22Rv1 (cell line): ENCODE data around the gene EFCAB12.
"Not testable (repeated sequence)": the region's sequence is repeated elsewhere in the genome, so short reads cannot be mapped to it uniquely, and the experiment has no call there.

Experiments used
- CTCF ChIP-seq: fragments of 450-650 bp; IDR thresholded peaks from 2 replicates; pipeline ENCODE4 v1.5.1; 2017; ENCODE audit warnings: mild to moderate bottlenecking
- ZFX ChIP-seq: fragments of 450-650 bp; IDR thresholded peaks from 2 replicates; pipeline ENCODE4 v1.6.1; 2017; ENCODE audit warnings: antibody characterized with exemption, borderline replicate concordance

- TF ChIP-seq CTCF, ZFX: not testable (repeated sequence)
Measured at GRCh38 chr3:129388791-129389571, 39.5 kb downstream of the EFCAB12 start.
